Caki2 (cell line): ENCODE data around the gene SLC35G4. TPM values are rescaled to one million over a fixed set of nuclear protein-coding genes. Genes with fewer than 3 reads are reported as not detected.
A peak's percentile ranks its signal among the peaks of the same experiment; 100 is the strongest.
"Not testable (repeated sequence)": the region's sequence is repeated elsewhere in the genome, so short reads cannot be mapped to it uniquely, and the experiment has no call there.

ENCODE experiments used
- DNase-seq: peaks from one replicate; pipeline ENCODE4 v3.0.0-alpha.2; 2015; ENCODE audit warnings: low read depth
- in situ Hi-C: cut with HindIII; loops from 2 replicates; pipeline ENCODE4 v1.10.0; 2016; ENCODE audit warnings: low sequenced_read_pairs, low pct_unique_long_range_greater_than_20kb, mixed read lengths
- total RNA-seq: library from RNA; depleted of rRNA; stranded (reverse); fragments of >200 nt; shearing (Covaris generic); gene quantifications from 2 replicates; pipeline ENCODE4 v1.2.3, GENCODE V29; 2014; ENCODE audit warnings: low replicate concordance

The SLC35G4 gene
- total RNA-seq, 1 experiment from 2014 or later = not detected

GRCh38 chr18:11607906-11608305, 1.5 kb upstream of the SLC35G4 start:
- in situ Hi-C loops = no loop called here
- DNase-seq = peak; percentile 39

GRCh38 chr18:11608618-11609017, 778 bp upstream of the SLC35G4 start:
- in situ Hi-C loops, DNase-seq: not testable (repeated sequence)

- DNase-seq, in situ Hi-C loops: not testable (repeated sequence)
Observed at GRCh38 chr18:11613073-11613472, 3.7 kb downstream of the SLC35G4 start.

GRCh38 chr18:11613611-11614010, 4.2 kb downstream of the SLC35G4 start:
- DNase-seq, in situ Hi-C loops: not testable (repeated sequence)

- DNase-seq, in situ Hi-C loops: not testable (repeated sequence)
Observed at GRCh38 chr18:11614042-11614441, 4.6 kb downstream of the SLC35G4 start.

- in situ Hi-C loops, DNase-seq: not testable (repeated sequence)
Observed at GRCh38 chr18:11614981-11615380, 5.6 kb downstream of the SLC35G4 start.

- in situ Hi-C loops, DNase-seq: not testable (repeated sequence)
Observed at GRCh38 chr18:11647310-11647709, 37.9 kb downstream of the SLC35G4 start.

- DNase-seq, in situ Hi-C loops: not testable (repeated sequence)
Observed at GRCh38 chr18:11647804-11648203, 38.4 kb downstream of the SLC35G4 start.

- in situ Hi-C loops = no loop called here
Observed at GRCh38 chr18:11649839-11650238, 40.4 kb downstream of the SLC35G4 start.

GRCh38 chr18:11651899-11652298, 42.5 kb downstream of the SLC35G4 start:
- in situ Hi-C loops = no loop called here

More at GRCh38 chr18:11649839-11650238, 40.4 kb downstream of the SLC35G4 start:
- no peak for DNase-seq

GRCh38 chr18:11653521-11653920, 44.1 kb downstream of the SLC35G4 start:
- in situ Hi-C loops = no loop called here
- DNase-seq = no peak

More at GRCh38 chr18:11651899-11652298, 42.5 kb downstream of the SLC35G4 start:
- DNase-seq = no peak

- in situ Hi-C loops = no loop called here
Observed at GRCh38 chr18:11654736-11655605, 45.6 kb downstream of the SLC35G4 start.

GRCh38 chr18:11655606-11655932, 46.2 kb downstream of the SLC35G4 start:
- in situ Hi-C loops = no loop called here
- no peak for DNase-seq

More at GRCh38 chr18:11654736-11655605, 45.6 kb downstream of the SLC35G4 start:
- DNase-seq = peak; percentile 49

GRCh38 chr18:11657152-11657551, 47.8 kb downstream of the SLC35G4 start:
- DNase-seq = no peak
- in situ Hi-C loops = no loop called here

GRCh38 chr18:11657554-11657953, 48.2 kb downstream of the SLC35G4 start:
- in situ Hi-C loops = no loop called here
- no peak for DNase-seq

- in situ Hi-C loops = no loop called here
- no peak for DNase-seq
Observed at GRCh38 chr18:11658019-11658418, 48.6 kb downstream of the SLC35G4 start.

- DNase-seq = no peak
- in situ Hi-C loops = no loop called here
Observed at GRCh38 chr18:11658989-11659388, 49.6 kb downstream of the SLC35G4 start.
